Mononuclear cell (primary cell): ENCODE measurements around the gene GMDS. TPM values are rescaled to one million over a fixed set of nuclear protein-coding genes. Genes with fewer than 3 reads are reported as not detected.

Experiments used
- H3K27me3 ChIP-seq: 2 replicates; pipeline ENCODE4 v1.6.0; 2011; ENCODE audit warnings: low read length, control low read depth; ENCODE audit not compliant: insufficient read depth
- H3K4me1 ChIP-seq: 2 replicates; pipeline ENCODE4 v1.5.1; 2011; ENCODE audit warnings: mild to moderate bottlenecking, low read length, control low read depth; ENCODE audit not compliant: insufficient read depth
- H3K4me3 ChIP-seq: 2 replicates; pipeline ENCODE4 v1.5.1; 2011; ENCODE audit warnings: mild to moderate bottlenecking, low read length, moderate library complexity
- H3K9me3 ChIP-seq: 2 replicates; pipeline ENCODE4 v1.5.1; 2011; ENCODE audit warnings: low read depth, mild to moderate bottlenecking, control low read depth, low read length
- total RNA-seq: library from RNA; depleted of rRNA; stranded (reverse); fragments of >200 nt; gene quantifications from one replicate; pipeline ENCODE4 v1.2.3, GENCODE V29; 2012

GMDS gene
- total RNA-seq, 1 donor, result 10.6 TPM

DNA sequence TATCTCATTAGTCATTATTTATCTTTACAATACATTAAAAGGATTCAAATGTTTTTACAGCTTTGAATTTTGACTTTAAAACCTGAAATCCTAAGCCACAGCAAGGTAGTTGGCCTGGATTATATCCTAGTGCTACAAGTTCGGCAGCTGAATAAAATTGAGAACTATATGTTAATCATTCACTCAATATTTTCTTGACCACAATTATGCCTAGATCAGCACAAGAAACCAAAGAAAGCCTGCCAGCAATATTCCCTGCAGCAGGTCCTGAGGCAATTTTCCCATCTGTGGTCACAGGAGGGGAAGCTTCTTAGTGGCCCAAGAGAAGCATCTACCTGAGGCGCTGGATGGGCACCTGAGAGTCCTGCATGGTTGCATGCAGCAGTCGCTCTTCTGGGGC lies 183.5 kb downstream of the GMDS start:
- no peaks in the 10 kb centered on the region for H3K27me3 ChIP-seq
- H3K9me3 ChIP-seq, result no peaks in the 10 kb centered on the region
- no peak overlapping the region for H3K4me3 ChIP-seq
- no peaks in the 10 kb centered on the region for H3K4me1 ChIP-seq

DNA sequence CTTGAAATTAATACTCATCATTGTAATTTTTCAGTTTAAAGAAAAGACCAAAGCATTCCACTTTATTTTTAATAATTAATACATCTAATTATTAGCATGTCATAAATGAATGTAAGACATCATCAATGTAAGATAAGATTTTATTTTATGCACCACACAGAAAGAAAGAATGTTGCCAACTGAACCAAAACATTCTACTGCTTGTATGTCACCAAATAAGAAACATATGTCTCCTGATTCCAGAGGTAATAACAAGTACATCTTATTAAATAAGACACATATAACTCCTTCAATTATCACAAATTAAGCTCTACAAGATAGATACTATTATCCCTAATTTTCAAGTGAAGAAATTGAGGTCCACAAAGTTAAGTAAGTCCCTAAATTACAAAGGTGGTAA lies 189.5 kb downstream of the GMDS start:
- Histone ChIP-seq H3K27me3 (no peaks in the 10 kb centered on the region), H3K9me3 (no peaks in the 10 kb centered on the region), H3K4me1 (no peaks in the 10 kb centered on the region), H3K4me3 (no peak overlapping the region)

GRCh38 chr6:2055143-2055542 lies 190.3 kb downstream of the GMDS start:
- Histone ChIP-seq H3K27me3 (no peaks in the 10 kb centered on the region), H3K9me3 (no peaks in the 10 kb centered on the region), H3K4me1 (no peaks in the 10 kb centered on the region), H3K4me3 (no peak overlapping the region)

GRCh38 chr6:2054516-2055067 lies 190.8 kb downstream of the GMDS start:
- no peak overlapping the region for H3K4me3 ChIP-seq
- no peaks in the 10 kb centered on the region for H3K27me3 ChIP-seq
- no peaks in the 10 kb centered on the region for H3K9me3 ChIP-seq
- H3K4me1 ChIP-seq, result no peaks in the 10 kb centered on the region

DNA sequence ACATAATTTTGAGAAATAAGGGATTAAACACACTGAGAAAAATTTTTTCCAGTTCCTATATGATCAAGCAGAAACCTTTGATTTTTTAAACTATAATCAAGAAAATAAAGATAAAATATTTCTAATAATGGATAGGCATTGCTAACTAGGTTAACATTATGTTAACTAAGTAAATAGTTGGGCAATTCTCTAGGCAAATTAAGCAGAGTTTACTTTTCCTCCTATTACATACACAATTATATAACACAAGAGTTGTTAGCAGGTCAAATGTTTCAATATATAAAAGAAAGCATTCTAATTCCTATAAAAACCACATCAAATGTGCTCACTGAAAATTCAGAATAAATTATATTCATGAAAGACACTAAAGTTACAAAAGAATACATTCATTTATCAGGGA lies 191.7 kb downstream of the GMDS start:
- Histone ChIP-seq H3K27me3 (no peaks in the 10 kb centered on the region), H3K4me1 (no peaks in the 10 kb centered on the region), H3K9me3 (no peaks in the 10 kb centered on the region), H3K4me3 (no peak overlapping the region)

GRCh38 chr6:2047855-2048254 lies 197.6 kb downstream of the GMDS start:
- Histone ChIP-seq H3K9me3 (no peaks in the 10 kb centered on the region), H3K4me1 (no peaks in the 10 kb centered on the region), H3K4me3 (no peak overlapping the region), H3K27me3 (no peaks in the 10 kb centered on the region)

DNA sequence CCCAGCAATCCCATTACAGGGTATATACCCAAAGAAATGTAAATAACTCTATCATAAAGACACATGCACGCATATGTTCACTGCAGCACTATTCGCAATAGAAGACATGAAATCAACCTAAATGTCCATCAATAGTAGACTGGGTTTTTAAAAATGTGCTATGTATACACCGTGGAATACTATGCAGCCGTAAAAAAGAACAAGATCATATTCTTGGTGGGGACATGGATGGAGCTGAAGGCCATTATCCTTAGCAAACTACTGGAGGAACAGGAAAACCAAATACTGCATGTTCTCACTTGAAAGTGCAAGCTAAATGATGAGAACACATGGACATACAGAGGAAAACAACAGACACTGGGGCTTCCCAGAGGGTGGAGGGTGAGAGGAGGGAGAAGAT lies 201.2 kb downstream of the GMDS start:
- Histone ChIP-seq H3K4me1 (no peaks in the 10 kb centered on the region), H3K4me3 (no peak overlapping the region), H3K27me3 (no peaks in the 10 kb centered on the region), H3K9me3 (no peaks in the 10 kb centered on the region)

GRCh38 chr6:2042956-2043648 lies 202.3 kb downstream of the GMDS start:
- no peaks in the 10 kb centered on the region for H3K9me3 ChIP-seq
- peaks cover 6% of the 10 kb centered on the region for H3K4me1 ChIP-seq
- H3K27me3 ChIP-seq, result no peaks in the 10 kb centered on the region
- H3K4me3 ChIP-seq, result no peak overlapping the region

- no peaks in the 10 kb centered on the region for H3K9me3 ChIP-seq
Observed at GRCh38 chr6:2038092-2038491, 207.3 kb downstream of the GMDS start.

DNA sequence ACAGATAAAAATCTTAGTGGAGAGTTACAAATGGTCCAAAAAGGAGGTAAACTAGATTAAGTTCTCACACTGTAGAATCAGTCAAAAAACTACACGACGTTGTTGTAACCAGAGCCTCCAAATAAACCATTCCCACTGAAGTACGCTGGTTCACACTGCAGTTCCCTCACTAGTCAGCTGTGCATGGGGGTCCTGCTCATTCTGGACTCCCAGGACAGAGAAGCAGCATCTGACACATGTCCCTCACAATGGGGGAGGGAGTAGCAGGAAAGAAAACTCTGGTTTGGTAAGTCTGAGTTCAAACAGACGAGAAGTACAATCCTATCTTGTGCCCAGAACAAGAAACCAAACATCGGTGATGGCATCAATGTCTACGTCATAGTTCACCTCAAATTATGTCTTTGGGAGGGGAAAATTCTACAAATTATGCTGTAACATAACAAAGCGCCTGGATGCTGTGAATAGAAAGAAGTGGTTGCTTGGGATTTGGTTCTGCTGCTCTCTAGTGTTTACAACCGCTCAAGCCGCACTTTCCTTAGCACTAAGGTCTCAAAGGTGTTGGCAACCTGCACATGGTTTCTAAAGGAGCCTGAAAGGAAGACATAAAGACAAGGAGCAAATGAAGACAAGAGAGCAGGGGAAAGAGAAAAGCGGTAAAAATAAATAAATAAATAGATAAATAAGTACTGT lies 208.0 kb downstream of the GMDS start:
- H3K27me3 ChIP-seq, result no peaks in the 10 kb centered on the region
- no peak overlapping the region for H3K4me3 ChIP-seq
- H3K4me1 ChIP-seq, result peaks cover 16% of the 10 kb centered on the region
- no peaks in the 10 kb centered on the region for H3K9me3 ChIP-seq

More at GRCh38 chr6:2038092-2038491, 207.3 kb downstream of the GMDS start:
- H3K4me1 ChIP-seq, result peaks cover 16% of the 10 kb centered on the region
- no peak overlapping the region for H3K4me3 ChIP-seq
- no peaks in the 10 kb centered on the region for H3K27me3 ChIP-seq

DNA sequence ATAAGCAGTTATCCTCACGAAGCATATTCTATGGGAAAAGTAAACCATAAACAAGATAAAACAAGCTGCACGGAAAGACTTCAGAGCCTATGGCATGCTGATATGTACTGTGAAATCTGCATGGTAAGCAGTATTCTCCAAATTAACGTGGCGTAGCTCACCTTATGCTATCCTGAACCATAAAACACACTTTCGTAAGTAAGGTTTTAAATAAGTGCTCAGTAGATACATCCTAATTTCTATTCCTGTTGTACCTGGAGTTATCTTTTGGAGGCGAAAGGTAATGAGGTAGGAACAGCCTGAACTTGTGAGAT lies 208.7 kb downstream of the GMDS start:
- H3K27me3 ChIP-seq, result no peaks in the 10 kb centered on the region
- H3K9me3 ChIP-seq, result no peaks in the 10 kb centered on the region
- no peak overlapping the region for H3K4me3 ChIP-seq

DNA sequence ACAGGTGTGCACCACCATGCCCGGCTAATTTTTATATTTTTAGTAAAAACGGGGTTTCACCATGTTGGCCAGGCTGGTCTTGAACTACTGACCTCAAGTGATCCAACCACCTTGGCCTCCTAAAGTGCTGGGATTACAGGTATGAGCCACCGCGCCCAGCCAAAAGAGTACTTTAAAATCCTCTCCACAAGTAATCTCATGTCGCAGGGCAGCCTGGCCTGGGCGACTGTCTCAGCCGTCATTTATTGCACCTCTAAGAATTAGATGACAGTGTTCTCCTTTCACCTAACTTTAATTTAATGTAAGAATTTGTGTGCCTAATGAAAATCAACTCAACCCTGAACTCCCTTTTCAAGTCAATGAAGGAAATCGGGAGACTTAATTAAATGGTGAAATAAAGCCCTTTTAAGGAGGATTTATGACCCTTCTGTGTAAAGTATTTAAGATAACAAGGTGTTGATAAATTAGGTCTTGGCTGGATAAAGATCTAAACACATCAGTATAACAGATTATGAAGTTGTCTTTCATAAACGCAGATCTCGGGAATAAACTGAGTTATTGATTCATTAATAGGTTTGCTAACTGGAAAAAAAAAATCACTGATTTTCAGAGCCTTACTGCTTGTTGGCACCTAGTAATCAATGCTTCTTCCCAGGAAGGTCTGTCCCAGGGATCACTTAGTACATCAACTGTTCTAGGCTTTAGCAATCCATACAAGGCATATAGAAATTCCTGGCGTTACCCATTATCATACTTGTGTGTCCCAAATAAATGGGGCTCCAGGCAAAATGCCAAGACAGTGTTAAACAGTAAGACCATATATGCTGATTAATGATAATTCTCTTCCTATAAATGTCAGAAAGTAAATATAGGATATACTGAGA lies 209.3 kb downstream of the GMDS start:
- no peaks in the 10 kb centered on the region for H3K9me3 ChIP-seq
- no peak overlapping the region for H3K4me3 ChIP-seq
- H3K27me3 ChIP-seq, result no peaks in the 10 kb centered on the region
- peaks cover 16% of the 10 kb centered on the region for H3K4me1 ChIP-seq

More for the DNA sequence above, 208.7 kb downstream of the GMDS start:
- peaks cover 16% of the 10 kb centered on the region for H3K4me1 ChIP-seq

DNA sequence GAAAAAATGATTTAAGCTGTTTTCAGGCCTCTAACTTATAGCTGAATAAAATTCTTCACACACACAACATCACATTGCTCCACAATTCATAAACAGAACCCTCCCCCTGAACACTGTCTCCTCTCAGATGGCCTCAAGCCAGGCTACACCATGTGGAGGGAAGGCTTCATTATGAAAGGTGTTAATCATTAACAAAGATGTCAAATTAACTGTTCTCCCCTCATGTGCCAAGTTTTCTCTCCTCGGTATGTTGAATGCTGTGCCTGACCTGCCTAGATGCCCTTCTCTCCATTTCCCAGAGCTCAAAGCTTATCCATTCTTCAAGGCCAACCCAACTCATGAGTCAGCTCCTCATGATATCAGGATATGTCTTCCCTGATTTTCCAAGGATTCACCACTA lies 210.4 kb downstream of the GMDS start:
- H3K27me3 ChIP-seq, result no peaks in the 10 kb centered on the region
- H3K4me3 ChIP-seq, result no peak overlapping the region
- H3K4me1 ChIP-seq, result peaks cover 16% of the 10 kb centered on the region
- no peaks in the 10 kb centered on the region for H3K9me3 ChIP-seq

DNA sequence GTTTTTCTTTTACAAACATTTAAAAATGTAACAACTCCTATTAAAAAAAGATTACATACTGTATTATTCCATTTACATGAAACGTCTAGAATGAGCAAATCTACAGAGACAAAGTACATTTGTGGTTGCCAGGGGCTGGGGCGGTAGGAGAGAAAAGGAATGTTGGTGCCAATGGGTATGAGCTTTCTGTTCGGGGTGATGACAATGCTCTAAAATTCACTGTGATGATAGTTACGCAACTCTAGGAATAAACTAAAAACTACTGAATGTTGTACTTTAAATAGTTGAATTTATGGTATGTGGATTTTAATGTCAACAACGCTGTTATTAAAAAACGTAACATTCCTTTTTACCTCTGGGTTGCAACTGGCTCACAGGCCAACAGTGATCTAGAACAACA lies 211.1 kb downstream of the GMDS start:
- H3K9me3 ChIP-seq, result no peaks in the 10 kb centered on the region
- H3K27me3 ChIP-seq, result no peaks in the 10 kb centered on the region
- H3K4me1 ChIP-seq, result peaks cover 16% of the 10 kb centered on the region
- no peak overlapping the region for H3K4me3 ChIP-seq

DNA sequence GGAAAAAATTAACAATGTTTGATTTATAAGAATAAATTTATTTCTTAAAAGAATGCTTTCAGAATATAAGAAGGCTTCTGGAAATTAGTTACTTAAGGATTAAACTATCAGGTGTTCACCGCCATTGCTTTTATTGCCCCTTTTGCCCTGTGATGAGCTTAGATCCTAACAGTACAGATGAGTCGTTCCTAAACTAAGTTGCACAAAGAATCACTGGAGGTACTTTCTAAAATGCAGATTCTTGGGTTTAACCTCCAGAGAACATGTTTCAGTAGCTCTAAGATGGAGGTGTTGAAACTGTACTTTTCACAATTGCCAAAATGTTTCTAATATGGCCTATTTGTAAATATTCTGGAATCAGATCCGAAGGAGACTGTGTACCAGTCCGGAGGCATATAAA lies 211.9 kb downstream of the GMDS start:
- H3K9me3 ChIP-seq, result no peaks in the 10 kb centered on the region
- H3K27me3 ChIP-seq, result no peaks in the 10 kb centered on the region
- H3K4me3 ChIP-seq, result no peak overlapping the region
- peaks cover 15% of the 10 kb centered on the region for H3K4me1 ChIP-seq
